HEK293 (cell line): ENCODE measurements around the gene HK2.

Experiments
- EGR2 ChIP-seq: fragments of 450-650 bp; formaldehyde crosslinking; IDR thresholded peaks from 2 replicates; pipeline ENCODE4 v1.5.1; 2016; ENCODE audit warnings: low read depth, missing biosample characterization, missing genetic modification characterization
- KLF10 ChIP-seq: fragments of 450-650 bp; IDR thresholded peaks from 2 replicates; pipeline ENCODE4 v1.5.1; 2018; ENCODE audit warnings: missing biosample characterization, mild to moderate bottlenecking, missing genetic modification characterization
- KLF16 ChIP-seq: fragments of 450-650 bp; formaldehyde crosslinking; IDR thresholded peaks from 2 replicates; pipeline ENCODE4 v1.5.1; 2017; ENCODE audit warnings: missing biosample characterization, missing genetic modification characterization
- KLF7 ChIP-seq: fragments of 450-650 bp; formaldehyde crosslinking; IDR thresholded peaks from 2 replicates; pipeline ENCODE4 v1.5.1; 2016; ENCODE audit warnings: missing biosample characterization, missing genetic modification characterization, borderline replicate concordance
- KLF9 ChIP-seq: fragments of 450-650 bp; formaldehyde crosslinking; IDR thresholded peaks from 2 replicates; pipeline ENCODE4 v1.5.1; 2016; ENCODE audit warnings: missing biosample characterization, missing genetic modification characterization, low read depth
- SP2 ChIP-seq: fragments of 450-650 bp; formaldehyde crosslinking; IDR thresholded peaks from 2 replicates; pipeline ENCODE4 v1.5.1; 2016; ENCODE audit warnings: missing biosample characterization, missing genetic modification characterization
- SP3 ChIP-seq: fragments of 450-650 bp; formaldehyde crosslinking; IDR thresholded peaks from 2 replicates; pipeline ENCODE4 v1.5.1; 2016; ENCODE audit warnings: missing biosample characterization, missing genetic modification characterization
- SP7 ChIP-seq: fragments of 450-650 bp; formaldehyde crosslinking; IDR thresholded peaks from 2 replicates; pipeline ENCODE4 v1.5.1; 2016; ENCODE audit warnings: missing biosample characterization, missing genetic modification characterization
- ZBTB6 ChIP-seq: fragments of 450-650 bp; formaldehyde crosslinking; IDR thresholded peaks from 2 replicates; pipeline ENCODE4 v1.5.1; 2017; ENCODE audit warnings: missing biosample characterization, missing genetic modification characterization
- ZFHX2 ChIP-seq: fragments of 450-650 bp; formaldehyde crosslinking; conservative IDR thresholded peaks from 2 replicates; pipeline ENCODE4 v1.5.1; 2016; ENCODE audit warnings: missing biosample characterization, missing genetic modification characterization
- ZIC2 ChIP-seq: fragments of 450-650 bp; formaldehyde crosslinking; IDR thresholded peaks from 2 replicates; pipeline ENCODE4 v1.5.1; 2016; ENCODE audit warnings: missing biosample characterization, missing genetic modification characterization
- ZNF114 ChIP-seq: fragments of 450-650 bp; formaldehyde crosslinking; IDR thresholded peaks from 2 replicates; pipeline ENCODE4 v1.5.0; 2017; ENCODE audit warnings: missing biosample characterization, missing genetic modification characterization
- ZNF138 ChIP-seq: fragments of 450-650 bp; formaldehyde crosslinking; IDR thresholded peaks from 2 replicates; pipeline ENCODE4 v1.5.1; 2016; ENCODE audit warnings: missing biosample characterization, missing genetic modification characterization, borderline replicate concordance
- ZNF146 ChIP-seq: fragments of 450-650 bp; formaldehyde crosslinking; IDR thresholded peaks from 2 replicates; pipeline ENCODE4 v1.5.1; 2016; ENCODE audit warnings: missing biosample characterization, missing genetic modification characterization
- ZNF169 ChIP-seq: fragments of 450-650 bp; formaldehyde crosslinking; IDR thresholded peaks from 2 replicates; pipeline ENCODE4 v1.5.1; 2016; ENCODE audit warnings: missing biosample characterization, missing genetic modification characterization
- ZNF239 ChIP-seq: fragments of 450-650 bp; formaldehyde crosslinking; IDR thresholded peaks from 2 replicates; pipeline ENCODE4 v1.5.1; 2016; ENCODE audit warnings: missing biosample characterization, missing genetic modification characterization
- ZNF24 ChIP-seq: fragments of 450-650 bp; formaldehyde crosslinking; IDR thresholded peaks from 2 replicates; pipeline ENCODE4 v1.5.1; 2016; ENCODE audit warnings: missing biosample characterization, missing genetic modification characterization
- ZNF335 ChIP-seq: fragments of 450-650 bp; formaldehyde crosslinking; conservative IDR thresholded peaks from 2 replicates; pipeline ENCODE4 v1.5.1; 2016; ENCODE audit warnings: missing biosample characterization, missing genetic modification characterization
- ZNF394 ChIP-seq: fragments of 450-650 bp; formaldehyde crosslinking; IDR thresholded peaks from 2 replicates; pipeline ENCODE4 v1.5.1; 2016; ENCODE audit warnings: missing biosample characterization, missing genetic modification characterization, mild to moderate bottlenecking, moderate library complexity, borderline replicate concordance
- ZNF473 ChIP-seq: fragments of 450-650 bp; formaldehyde crosslinking; IDR thresholded peaks from 2 replicates; pipeline ENCODE4 v1.5.1; 2017; ENCODE audit warnings: missing biosample characterization, missing genetic modification characterization
- ZNF510 ChIP-seq: fragments of 450-650 bp; formaldehyde crosslinking; IDR thresholded peaks from 2 replicates; pipeline ENCODE4 v1.5.1; 2018; ENCODE audit warnings: mild to moderate bottlenecking, missing genetic modification characterization, missing biosample characterization; ENCODE audit not compliant: insufficient replicate concordance
- ZNF555 ChIP-seq: fragments of 450-650 bp; formaldehyde crosslinking; conservative IDR thresholded peaks from 2 replicates; pipeline ENCODE4 v1.5.1; 2017; ENCODE audit warnings: missing biosample characterization, mild to moderate bottlenecking, missing genetic modification characterization, inconsistent platforms
- TF ChIP-seq, protein P1 (sequence below): fragments of 450-650 bp; formaldehyde crosslinking; IDR thresholded peaks from 2 replicates; pipeline ENCODE4 v1.5.1; 2016; ENCODE audit warnings: missing biosample characterization, missing genetic modification characterization
- TF ChIP-seq, protein P2 (sequence below): fragments of 450-650 bp; formaldehyde crosslinking; IDR thresholded peaks from 2 replicates; pipeline ENCODE4 v1.5.1; 2016; ENCODE audit warnings: missing biosample characterization, missing genetic modification characterization
- TF ChIP-seq, protein P3 (sequence below): fragments of 450-650 bp; formaldehyde crosslinking; IDR thresholded peaks from 2 replicates; pipeline ENCODE4 v1.5.1; 2017; ENCODE audit warnings: missing biosample characterization, missing genetic modification characterization
- TF ChIP-seq, protein P4 (sequence below): fragments of 450-650 bp; formaldehyde crosslinking; conservative IDR thresholded peaks from 2 replicates; pipeline ENCODE4 v1.5.1; 2016; ENCODE audit warnings: low read depth, missing biosample characterization, missing genetic modification characterization

Gene HK2

DNA sequence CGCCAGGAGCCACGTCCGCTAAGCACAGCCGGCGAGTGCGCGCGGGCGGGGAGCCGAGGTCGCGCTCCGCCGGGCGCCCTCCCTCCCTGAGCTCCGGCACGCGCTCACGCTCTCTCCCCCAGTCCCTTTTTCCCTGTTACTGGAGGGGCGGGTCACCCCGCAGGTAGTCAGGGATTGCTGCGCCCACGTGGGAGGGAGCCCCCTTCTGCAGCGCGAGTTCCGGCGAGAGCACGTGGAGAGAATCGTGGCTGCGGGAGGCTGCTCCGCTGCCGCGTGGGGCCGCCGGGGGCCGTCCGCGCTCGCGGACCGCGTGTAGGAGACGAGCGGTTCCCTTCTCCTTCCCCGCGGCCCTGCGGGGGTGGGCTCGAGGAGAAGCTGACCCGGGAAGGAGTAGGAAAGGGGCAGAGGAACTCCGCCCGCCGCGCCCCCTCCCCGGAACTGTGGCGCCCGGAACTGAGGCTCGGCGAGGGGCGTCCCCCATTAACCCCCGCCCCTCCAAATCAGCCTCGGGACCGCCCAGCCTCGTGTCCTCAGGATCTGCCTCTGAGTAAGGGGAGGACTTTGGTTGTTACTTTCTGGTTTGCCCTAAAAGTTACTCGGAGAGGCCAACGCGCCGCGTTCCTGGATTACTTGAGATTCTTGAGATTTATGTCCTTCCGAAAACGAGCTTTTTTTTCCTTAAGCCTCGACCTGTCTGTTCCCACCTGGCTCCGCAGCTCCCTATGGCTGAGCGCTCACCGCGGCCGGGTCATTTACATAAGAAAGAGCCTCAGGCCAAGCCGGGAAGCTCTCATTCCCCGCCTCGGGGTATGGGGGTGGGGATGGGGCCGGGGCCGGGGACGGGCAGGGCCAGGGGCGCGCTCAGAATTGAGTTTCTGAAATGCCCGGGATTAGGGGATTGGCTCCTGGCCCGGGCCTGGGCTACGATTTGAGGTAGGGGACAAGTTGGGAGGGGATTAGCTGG is 1.1 kb downstream of the HK2 start (continued):
- TF ChIP-seq, protein P1, sequence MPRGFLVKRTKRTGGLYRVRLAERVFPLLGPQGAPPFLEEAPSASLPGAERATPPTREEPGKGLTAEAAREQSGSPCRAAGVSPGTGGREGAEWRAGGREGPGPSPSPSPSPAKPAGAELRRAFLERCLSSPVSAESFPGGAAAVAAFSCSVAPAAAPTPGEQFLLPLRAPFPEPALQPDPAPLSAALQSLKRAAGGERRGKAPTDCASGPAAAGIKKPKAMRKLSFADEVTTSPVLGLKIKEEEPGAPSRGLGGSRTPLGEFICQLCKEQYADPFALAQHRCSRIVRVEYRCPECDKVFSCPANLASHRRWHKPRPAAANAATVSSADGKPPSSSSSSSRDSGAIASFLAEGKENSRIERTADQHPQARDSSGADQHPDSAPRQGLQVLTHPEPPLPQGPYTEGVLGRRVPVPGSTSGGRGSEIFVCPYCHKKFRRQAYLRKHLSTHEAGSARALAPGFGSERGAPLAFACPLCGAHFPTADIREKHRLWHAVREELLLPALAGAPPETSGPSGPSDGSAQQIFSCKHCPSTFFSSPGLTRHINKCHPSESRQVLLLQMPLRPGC: no peak
- peak; percentile 89 for TF ChIP-seq SP2 (tag by site-specific recombination)
- TF ChIP-seq ZNF510 (tag by site-specific recombination): no peak
- peak; percentile 52; the same call in 1 of the 2 replicates for TF ChIP-seq SP7
- TF ChIP-seq ZIC2: peak; percentile 78
- TF ChIP-seq KLF7 (tag by site-specific recombination): 0 out of 2 replicates have a peak, but pooled peaks have one; percentile 18
- peak; percentile 57 for TF ChIP-seq EGR2 (tag by site-specific recombination)
- TF ChIP-seq, protein P2, sequence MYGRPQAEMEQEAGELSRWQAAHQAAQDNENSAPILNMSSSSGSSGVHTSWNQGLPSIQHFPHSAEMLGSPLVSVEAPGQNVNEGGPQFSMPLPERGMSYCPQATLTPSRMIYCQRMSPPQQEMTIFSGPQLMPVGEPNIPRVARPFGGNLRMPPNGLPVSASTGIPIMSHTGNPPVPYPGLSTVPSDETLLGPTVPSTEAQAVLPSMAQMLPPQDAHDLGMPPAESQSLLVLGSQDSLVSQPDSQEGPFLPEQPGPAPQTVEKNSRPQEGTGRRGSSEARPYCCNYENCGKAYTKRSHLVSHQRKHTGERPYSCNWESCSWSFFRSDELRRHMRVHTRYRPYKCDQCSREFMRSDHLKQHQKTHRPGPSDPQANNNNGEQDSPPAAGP: 0 out of 2 replicates have a peak, but pooled peaks have one; percentile 42
- TF ChIP-seq KLF10 (tag by site-specific recombination): peak; percentile 82; the same call in 1 of the 2 replicates
- TF ChIP-seq ZNF114 (tag by site-specific recombination): no peak
- TF ChIP-seq ZNF239: no peak
- no peak for TF ChIP-seq ZBTB6 (tag by site-specific recombination)
- TF ChIP-seq KLF9 (tag by site-specific recombination): peak; percentile 68
- peak; percentile 93 for TF ChIP-seq SP3 (tag by site-specific recombination)
- TF ChIP-seq ZNF146: no peak
- peak; percentile 79; the same call in 1 of the 2 replicates for TF ChIP-seq ZNF394
- TF ChIP-seq ZFHX2 (tag by site-specific recombination): peak; percentile 88
- TF ChIP-seq ZNF24 (tag by site-specific recombination): no peak
- peak; percentile 83 for TF ChIP-seq KLF16 (tag by site-specific recombination)
- TF ChIP-seq, protein P3, sequence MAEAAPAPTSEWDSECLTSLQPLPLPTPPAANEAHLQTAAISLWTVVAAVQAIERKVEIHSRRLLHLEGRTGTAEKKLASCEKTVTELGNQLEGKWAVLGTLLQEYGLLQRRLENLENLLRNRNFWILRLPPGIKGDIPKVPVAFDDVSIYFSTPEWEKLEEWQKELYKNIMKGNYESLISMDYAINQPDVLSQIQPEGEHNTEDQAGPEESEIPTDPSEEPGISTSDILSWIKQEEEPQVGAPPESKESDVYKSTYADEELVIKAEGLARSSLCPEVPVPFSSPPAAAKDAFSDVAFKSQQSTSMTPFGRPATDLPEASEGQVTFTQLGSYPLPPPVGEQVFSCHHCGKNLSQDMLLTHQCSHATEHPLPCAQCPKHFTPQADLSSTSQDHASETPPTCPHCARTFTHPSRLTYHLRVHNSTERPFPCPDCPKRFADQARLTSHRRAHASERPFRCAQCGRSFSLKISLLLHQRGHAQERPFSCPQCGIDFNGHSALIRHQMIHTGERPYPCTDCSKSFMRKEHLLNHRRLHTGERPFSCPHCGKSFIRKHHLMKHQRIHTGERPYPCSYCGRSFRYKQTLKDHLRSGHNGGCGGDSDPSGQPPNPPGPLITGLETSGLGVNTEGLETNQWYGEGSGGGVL (tag by site-specific recombination): peak; percentile 41; the same call in 1 of the 2 replicates
- no peak for TF ChIP-seq ZNF473
- no peak for TF ChIP-seq ZNF138 (tag by site-specific recombination)
- TF ChIP-seq ZNF555 (tag by site-specific recombination): no peak
- peak; percentile 29 for TF ChIP-seq ZNF335 (tag by site-specific recombination)
- no peak for TF ChIP-seq ZNF169
- TF ChIP-seq, protein P4, sequence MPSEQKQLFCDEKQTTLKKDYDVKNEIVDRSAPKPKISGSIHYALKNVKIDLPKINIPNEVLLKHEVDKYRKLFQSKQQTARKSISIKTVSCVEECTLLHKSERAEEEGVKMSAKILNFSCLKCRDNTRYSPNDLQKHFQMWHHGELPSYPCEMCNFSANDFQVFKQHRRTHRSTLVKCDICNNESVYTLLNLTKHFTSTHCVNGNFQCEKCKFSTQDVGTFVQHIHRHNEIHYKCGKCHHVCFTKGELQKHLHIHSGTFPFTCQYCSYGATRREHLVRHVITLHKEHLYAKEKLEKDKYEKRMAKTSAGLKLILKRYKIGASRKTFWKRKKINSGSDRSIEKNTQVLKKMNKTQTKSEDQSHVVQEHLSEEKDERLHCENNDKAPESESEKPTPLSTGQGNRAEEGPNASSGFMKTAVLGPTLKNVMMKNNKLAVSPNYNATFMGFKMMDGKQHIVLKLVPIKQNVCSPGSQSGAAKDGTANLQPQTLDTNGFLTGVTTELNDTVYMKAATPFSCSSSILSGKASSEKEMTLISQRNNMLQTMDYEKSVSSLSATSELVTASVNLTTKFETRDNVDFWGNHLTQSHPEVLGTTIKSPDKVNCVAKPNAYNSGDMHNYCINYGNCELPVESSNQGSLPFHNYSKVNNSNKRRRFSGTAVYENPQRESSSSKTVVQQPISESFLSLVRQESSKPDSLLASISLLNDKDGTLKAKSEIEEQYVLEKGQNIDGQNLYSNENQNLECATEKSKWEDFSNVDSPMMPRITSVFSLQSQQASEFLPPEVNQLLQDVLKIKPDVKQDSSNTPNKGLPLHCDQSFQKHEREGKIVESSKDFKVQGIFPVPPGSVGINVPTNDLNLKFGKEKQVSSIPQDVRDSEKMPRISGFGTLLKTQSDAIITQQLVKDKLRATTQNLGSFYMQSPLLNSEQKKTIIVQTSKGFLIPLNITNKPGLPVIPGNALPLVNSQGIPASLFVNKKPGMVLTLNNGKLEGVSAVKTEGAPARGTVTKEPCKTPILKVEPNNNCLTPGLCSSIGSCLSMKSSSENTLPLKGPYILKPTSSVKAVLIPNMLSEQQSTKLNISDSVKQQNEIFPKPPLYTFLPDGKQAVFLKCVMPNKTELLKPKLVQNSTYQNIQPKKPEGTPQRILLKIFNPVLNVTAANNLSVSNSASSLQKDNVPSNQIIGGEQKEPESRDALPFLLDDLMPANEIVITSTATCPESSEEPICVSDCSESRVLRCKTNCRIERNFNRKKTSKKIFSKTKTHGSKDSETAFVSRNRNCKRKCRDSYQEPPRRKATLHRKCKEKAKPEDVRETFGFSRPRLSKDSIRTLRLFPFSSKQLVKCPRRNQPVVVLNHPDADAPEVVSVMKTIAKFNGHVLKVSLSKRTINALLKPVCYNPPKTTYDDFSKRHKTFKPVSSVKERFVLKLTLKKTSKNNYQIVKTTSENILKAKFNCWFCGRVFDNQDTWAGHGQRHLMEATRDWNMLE (tag by site-specific recombination): peak; percentile 43; the same call in 1 of the 2 replicates
